ENCODE results near the gene NAA80. TPM values are rescaled to one million over a fixed set of nuclear protein-coding genes. Genes with fewer than 3 reads are reported as not detected.
A peak's percentile ranks its signal among the peaks of the same experiment; 100 is the strongest.

NAA80 gene
- total RNA-seq, 1 donor from 2014 or later: 10.1 TPM

- Mint-ChIP-seq H3K36me3 (peaks cover 1% of the 10 kb centered on the region), H3K9me3 (no peaks in the 10 kb centered on the region), H3K4me3 (peak overlapping the region; percentile 96), H3K27ac (no peak overlapping the region), H3K4me1 (peaks cover 25% of the 10 kb centered on the region), H3K27me3 (ENCODE audit: insufficient read depth, low read depth) (peaks cover 8% of the 10 kb centered on the region)
- Histone ChIP-seq H3K4me3 (peak overlapping the region; percentile 91), H3K9ac (no peak overlapping the region), H3K27ac (no peak overlapping the region), H3F3A (ENCODE audit: low read depth) (peaks cover 5% of the 10 kb centered on the region), H3K36me3 (no peaks in the 10 kb centered on the region), H3K9me3 (ENCODE audit: low read depth) (no peaks in the 10 kb centered on the region), H3K4me1 (peaks cover 13% of the 10 kb centered on the region), H3K27me3 (no peaks in the 10 kb centered on the region), H2AFZ (replicated peaks) (peak overlapping the region; percentile 75), H3K4me2 (peak overlapping the region; percentile 85), H3K79me2 (ENCODE audit: low read depth) (no peaks in the 10 kb centered on the region), H4K20me1 (ENCODE audit: low read depth) (peaks cover 6% of the 10 kb centered on the region)
- DNase-seq (ENCODE audit: low spot score): no peak
- TF ChIP-seq EZH2 (IDR thresholded peaks at IDR 0.05): no peak
Observed at GRCh38 chr3:50299638-50299928, 378 bp upstream of the NAA80 start.

- Histone ChIP-seq H3K9ac (peak overlapping the region; percentile 45), H3K79me2 (ENCODE audit: low read depth) (no peaks in the 10 kb centered on the region), H3K27me3 (no peaks in the 10 kb centered on the region), H3K27ac (no peak overlapping the region), H3K36me3 (no peaks in the 10 kb centered on the region), H3K4me1 (peaks cover 7% of the 10 kb centered on the region), H2AFZ (replicated peaks) (no peak overlapping the region), H4K20me1 (ENCODE audit: low read depth) (peaks cover 6% of the 10 kb centered on the region), H3K4me2 (peak overlapping the region; percentile 99), H3F3A (ENCODE audit: low read depth) (no peaks in the 10 kb centered on the region), H3K9me3 (ENCODE audit: low read depth) (no peaks in the 10 kb centered on the region), H3K4me3 (peak overlapping the region; percentile 91)
- Mint-ChIP-seq H3K4me1 (peaks cover 25% of the 10 kb centered on the region), H3K36me3 (peaks cover 1% of the 10 kb centered on the region), H3K9me3 (no peaks in the 10 kb centered on the region), H3K27ac (no peak overlapping the region), H3K4me3 (peak overlapping the region; percentile 96), H3K27me3 (ENCODE audit: insufficient read depth, low read depth) (peaks cover 9% of the 10 kb centered on the region)
- TF ChIP-seq EZH2phosphoT487 (IDR thresholded peaks at IDR 0.05) (no peak), CTCF (IDR thresholded peaks at IDR 0.05) (peak; percentile 16), EZH2 (IDR thresholded peaks at IDR 0.05) (no peak)
- peak; percentile 13 for DNase-seq (ENCODE audit: low spot score)
Observed at GRCh38 chr3:50297896-50298725, 1.1 kb downstream of the NAA80 start.

- no peaks in the 10 kb centered on the region for H3K9me3 Mint-ChIP-seq
Observed at GRCh38 chr3:50297384-50297775, 1.8 kb downstream of the NAA80 start.

More at GRCh38 chr3:50297384-50297775, 1.8 kb downstream of the NAA80 start:
- Histone ChIP-seq H2AFZ (replicated peaks) (no peak overlapping the region), H3K9ac (no peak overlapping the region), H3K4me3 (no peak overlapping the region), H3K9me3 (ENCODE audit: low read depth) (no peaks in the 10 kb centered on the region), H3K27ac (no peak overlapping the region), H4K20me1 (ENCODE audit: low read depth) (peaks cover 6% of the 10 kb centered on the region), H3K4me1 (peaks cover 10% of the 10 kb centered on the region), H3K4me2 (no peak overlapping the region), H3K27me3 (no peaks in the 10 kb centered on the region), H3K36me3 (no peaks in the 10 kb centered on the region), H3K79me2 (ENCODE audit: low read depth) (no peaks in the 10 kb centered on the region), H3F3A (ENCODE audit: low read depth) (no peaks in the 10 kb centered on the region)
- TF ChIP-seq EZH2phosphoT487 (IDR thresholded peaks at IDR 0.05): no peak
- TF ChIP-seq CTCF (IDR thresholded peaks at IDR 0.05): no peak
- TF ChIP-seq EZH2 (IDR thresholded peaks at IDR 0.05): no peak
- peaks cover 1% of the 10 kb centered on the region for H3K36me3 Mint-ChIP-seq
- peaks cover 29% of the 10 kb centered on the region for H3K4me1 Mint-ChIP-seq
- H3K4me3 Mint-ChIP-seq: peak overlapping the region; percentile 96
- DNase-seq (ENCODE audit: low spot score): peak; percentile 1
- peaks cover 9% of the 10 kb centered on the region for H3K27me3 Mint-ChIP-seq (ENCODE audit: insufficient read depth, low read depth)
- H3K27ac Mint-ChIP-seq: no peak overlapping the region
